NCI-H748 treated with DMSO at 0.1 percent for 48 hours (cell line): ENCODE results near the gene MAGI2.
"Not testable (repeated sequence)": the region's sequence is repeated elsewhere in the genome, so short reads cannot be mapped to it uniquely, and the experiment has no call there.

ENCODE experiments used
- DNase-seq: peaks from one replicate; lab custom pipeline; 2025; lab: John Stamatoyannopoulos, UW

The MAGI2 gene

DNA sequence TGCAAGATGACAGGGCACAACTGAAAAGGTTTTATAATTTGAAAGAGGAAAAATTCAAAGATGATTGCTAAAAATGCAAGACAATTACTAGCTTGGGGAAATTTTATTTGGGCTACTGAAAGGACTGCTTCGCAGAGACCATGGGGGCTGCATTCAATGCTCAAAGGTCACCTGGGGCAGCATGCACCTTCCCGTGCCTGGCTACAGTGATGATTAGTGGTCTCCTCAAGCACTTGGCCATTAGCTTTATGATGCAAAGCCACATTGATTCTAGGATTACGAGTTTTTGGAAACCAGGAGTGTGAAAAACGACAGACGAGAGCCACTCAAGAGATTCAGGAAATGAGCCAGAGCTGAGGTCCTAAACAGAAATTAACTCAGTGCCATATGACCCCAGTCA, 890.3 kb downstream of the MAGI2 start:
- DNase-seq = no peak

GRCh38 chr7:78562191-78562590, 891.3 kb downstream of the MAGI2 start:
- peak; percentile 30 for DNase-seq

DNA sequence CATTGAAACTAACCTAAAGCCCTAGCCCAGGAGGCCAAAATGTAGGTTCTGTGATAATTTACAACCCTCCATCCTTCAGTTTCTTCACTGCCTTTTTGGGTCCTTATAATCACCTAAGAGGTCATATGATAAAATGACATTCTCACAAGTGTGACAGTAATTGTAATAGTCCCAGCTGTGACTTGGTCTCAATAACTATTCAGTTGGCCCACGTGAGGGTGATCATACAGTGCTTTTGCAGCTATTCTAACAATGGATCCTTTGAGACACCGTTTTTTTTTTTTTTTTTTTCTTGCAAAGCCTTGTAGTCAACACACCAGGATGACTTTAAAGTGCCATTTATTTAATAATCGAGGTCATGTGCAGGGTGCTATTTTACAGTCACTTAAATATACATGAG, 894.9 kb downstream of the MAGI2 start:
- DNase-seq = no peak

GRCh38 chr7:78543976-78544375, 909.5 kb downstream of the MAGI2 start:
- no peak for DNase-seq

- DNase-seq = no peak
These were observed 910.5 kb downstream of the MAGI2 start for GRCh38 chr7:78542981-78543380.

DNA sequence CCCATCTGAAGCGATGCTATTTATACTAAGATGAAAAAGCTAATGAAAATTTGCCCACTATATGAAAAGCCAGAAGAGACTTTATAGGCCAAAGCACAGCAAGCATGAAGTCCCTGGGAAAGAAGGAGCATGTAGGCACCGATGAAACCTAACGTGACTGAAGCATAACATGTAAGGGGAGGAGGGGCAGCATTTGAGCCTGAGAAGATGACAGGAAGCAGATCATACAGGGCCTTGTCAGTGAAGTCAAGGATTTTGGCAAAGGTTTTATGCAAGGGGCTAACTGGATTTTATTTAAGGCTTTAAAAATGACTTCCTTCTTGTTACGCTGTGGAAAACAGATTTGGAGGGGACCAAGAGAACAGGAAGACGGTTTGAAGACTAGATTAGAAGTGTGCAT, 910.9 kb downstream of the MAGI2 start:
- no peak for DNase-seq

DNA sequence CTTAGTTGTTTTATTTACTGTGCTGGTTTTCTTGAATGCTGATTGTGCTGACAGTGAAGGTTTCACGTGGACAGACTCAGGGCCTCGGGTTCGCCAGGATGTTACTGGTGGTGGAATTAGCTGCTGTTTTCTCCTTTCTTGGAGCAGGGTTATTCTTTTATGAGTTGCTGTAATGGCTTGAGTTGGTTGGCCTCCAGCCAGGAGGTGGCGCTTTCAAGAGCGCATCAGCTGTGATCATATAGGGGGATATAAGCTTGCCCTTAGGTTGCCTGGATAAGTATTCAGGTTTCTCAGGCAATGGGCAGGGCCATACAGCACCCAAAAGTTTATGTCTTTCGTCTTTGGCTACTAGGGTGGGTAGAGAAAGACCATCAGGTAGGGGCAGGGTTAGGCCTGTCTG, 913.6 kb downstream of the MAGI2 start:
- DNase-seq = no peak

- no peak for DNase-seq
These were observed 917.8 kb downstream of the MAGI2 start for GRCh38 chr7:78535655-78536054.

DNA sequence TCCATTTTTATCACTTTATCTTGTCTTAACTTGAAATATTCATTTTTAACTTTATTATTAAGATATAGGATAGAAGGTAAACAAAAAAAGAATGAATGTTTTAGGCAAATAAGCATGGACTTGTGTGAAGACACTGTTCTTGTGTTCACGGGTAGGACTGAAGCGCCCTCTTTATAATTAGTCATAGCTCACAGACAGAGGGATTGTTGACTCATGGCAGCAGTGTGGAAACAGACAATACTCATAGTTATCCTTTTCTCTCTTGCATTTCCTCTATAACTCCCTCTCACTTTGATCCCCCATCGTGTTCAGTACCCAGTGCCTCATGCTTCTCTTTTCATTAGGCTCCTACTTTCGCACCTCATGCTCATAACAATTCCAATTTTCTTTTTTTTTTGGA, 923.1 kb downstream of the MAGI2 start:
- DNase-seq = peak; percentile 72

GRCh38 chr7:78529392-78529791, 924.1 kb downstream of the MAGI2 start:
- DNase-seq = no peak

GRCh38 chr7:78528964-78529363, 924.5 kb downstream of the MAGI2 start:
- no peak for DNase-seq

- DNase-seq = no peak
These were observed 929.5 kb downstream of the MAGI2 start for GRCh38 chr7:78523930-78524329.

DNA sequence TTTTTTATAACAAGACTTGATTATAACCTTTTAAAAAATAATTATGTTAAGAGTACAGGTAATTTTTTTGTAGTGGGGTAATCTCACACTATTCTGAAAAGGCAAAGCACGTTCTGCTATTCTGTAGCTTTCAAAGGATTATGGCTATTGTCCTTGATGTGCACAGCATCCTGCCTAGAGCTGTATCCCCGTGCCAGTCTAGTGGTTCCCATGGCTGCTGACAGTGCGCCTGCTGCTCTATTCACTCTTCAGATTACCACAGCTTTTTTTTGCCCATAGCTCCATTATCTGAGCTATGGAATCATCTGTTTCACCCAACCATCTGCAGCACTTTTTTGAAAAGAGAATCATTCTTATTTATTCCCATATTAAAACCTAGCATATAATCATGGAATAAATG, 931.5 kb downstream of the MAGI2 start:
- DNase-seq = no peak

GRCh38 chr7:78516450-78516849, 937.0 kb downstream of the MAGI2 start:
- DNase-seq = no peak

- DNase-seq = peak; percentile 46
These were observed 938.8 kb downstream of the MAGI2 start for GRCh38 chr7:78514634-78515033.

GRCh38 chr7:78510580-78511188, 942.8 kb downstream of the MAGI2 start:
- DNase-seq = peak; percentile 44

DNA sequence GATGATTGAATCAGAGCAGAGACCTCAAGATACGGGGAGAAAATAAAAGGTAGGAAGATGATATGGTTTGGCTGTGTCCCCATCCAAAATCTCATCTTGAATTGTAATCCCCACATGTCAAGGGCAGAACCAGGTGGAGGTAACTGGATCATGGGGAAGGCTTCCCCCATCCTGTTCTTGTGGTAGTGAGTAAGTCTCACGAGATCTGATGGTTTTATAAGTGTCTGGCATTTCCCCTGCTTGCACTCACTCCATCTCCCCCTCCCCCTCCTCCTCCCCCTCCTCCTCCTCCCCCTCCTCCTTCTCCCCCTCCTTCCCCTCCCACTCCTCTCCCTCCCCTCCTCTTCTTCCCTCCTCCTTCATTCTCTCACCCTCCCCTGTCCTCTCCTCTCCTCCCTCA, 950.2 kb downstream of the MAGI2 start:
- DNase-seq = not testable (repeated sequence)

DNA sequence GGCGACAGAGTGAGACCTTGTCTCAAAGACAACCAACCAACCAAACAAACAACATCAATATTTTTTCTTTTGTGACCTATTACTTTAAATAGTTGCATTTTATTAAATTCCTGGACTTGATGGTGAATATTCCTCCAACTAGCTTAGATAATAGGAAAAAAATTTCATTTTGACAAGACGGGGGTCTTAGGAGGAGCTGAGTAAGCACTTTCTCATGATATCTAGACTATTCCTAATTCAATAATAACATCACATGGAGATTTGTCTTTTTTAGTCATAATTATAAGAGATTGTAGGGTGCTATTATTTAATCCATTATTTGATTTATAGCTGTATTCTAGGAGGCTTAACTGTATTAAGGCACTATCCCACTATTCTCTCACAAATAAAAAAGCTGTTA, 952.4 kb downstream of the MAGI2 start:
- DNase-seq = no peak

DNA sequence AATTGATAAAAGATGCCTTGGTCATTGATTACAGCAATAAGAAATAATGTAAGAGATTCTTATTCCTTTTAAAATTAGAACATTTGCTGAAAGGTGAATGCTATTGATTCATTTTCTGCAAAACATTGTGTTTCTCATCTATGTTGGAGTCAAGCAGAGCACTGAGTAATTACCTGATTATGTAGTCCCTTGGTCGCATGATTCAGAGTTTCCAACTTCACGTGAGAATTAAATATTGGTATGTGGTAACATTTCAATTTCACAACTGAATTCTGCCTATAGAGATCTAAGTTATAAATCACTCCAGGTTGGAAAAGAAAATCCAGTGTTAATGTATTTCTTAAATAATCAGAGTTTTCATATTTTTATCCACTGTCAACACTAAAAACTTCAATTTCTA, 953.5 kb downstream of the MAGI2 start:
- no peak for DNase-seq

DNA sequence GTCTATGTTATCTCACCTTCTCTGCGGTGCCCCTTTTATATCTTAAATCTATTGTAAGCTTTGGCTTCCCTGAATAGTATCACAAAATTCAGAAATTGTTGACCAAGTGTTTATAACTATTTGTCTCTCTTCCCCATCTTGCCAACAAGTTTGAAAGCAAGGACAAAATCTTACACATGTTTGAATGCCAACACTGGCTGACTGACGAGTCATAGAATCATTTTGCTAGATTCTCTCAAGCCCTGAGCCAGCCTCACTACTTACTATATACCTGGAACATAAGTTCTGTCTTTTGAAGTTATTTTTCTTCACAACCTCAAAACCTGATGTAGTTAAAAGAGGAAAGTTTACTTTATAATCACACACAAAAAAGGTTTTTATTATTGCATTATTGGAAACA, 954.2 kb downstream of the MAGI2 start:
- DNase-seq = no peak

DNA sequence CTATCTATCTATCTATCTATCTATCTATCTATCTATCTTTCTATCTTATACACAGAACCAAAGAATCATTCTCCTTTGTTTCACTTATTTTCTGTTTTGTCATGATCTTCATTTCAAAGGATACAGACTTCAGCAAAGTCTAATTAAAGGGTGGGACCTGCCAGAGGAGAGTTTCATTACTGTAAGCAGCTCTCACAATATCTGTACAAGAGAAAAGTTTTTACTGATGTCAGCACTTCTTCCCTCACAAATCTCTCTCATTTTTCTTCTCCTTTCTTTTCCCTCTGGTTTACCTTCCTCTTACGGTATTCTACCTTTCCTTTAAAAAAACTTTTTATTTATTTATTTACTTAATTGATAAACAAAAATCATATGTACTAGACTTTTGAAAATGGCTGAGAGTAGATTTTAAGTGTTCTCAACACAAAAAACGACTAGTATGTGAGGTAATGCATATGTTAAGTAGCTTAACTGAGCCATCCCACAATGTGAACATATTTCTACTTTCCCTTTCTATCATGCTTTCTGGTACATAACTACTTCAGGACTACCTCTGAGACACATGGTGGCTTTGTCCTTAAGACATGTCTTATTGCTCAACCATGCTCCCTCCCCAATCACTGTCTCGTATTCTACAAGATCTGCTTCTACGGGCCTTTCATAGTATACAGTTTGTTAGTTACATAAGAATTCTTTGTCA, 955.6 kb downstream of the MAGI2 start:
- no peak for DNase-seq

- DNase-seq = no peak
These were observed 957.3 kb downstream of the MAGI2 start for GRCh38 chr7:78496096-78496630.

- DNase-seq = no peak
These were observed 960.1 kb downstream of the MAGI2 start for GRCh38 chr7:78493401-78493800.

DNA sequence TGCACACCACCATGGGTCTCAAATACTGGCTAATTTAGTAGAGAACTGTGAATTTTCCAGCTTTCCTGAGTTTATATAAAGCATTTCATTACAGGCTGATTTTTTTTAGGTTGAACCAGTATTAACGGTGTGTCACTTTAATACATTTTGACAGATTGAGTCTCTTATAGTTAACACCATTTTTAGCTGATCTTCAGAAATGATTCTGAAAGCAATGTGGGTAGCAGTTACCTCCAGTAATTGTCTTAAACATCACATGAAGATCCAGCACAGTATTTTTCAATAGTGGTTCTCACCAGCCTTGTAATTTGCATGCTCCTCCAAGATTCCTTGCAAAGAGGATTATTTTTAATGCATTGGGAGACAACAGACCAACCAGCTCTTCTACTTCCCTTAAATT, 961.3 kb downstream of the MAGI2 start:
- DNase-seq = no peak
